WTC11 (cell line): ENCODE measurements around the gene PTPN11.

Experiments used
- CREB1 ChIP-seq: sonication (generic); formaldehyde crosslinking; IDR thresholded peaks from 2 replicates; pipeline ENCODE4 v1.8.0; 2023; ENCODE audit warnings: mild to moderate bottlenecking, missing genetic modification reagents
- CTCF ChIP-seq: fragments of 200-600 bp; IDR thresholded peaks from 2 replicates; pipeline ENCODE4 v1.8.0; 2022; ENCODE audit warnings: antibody characterized with exemption
- IRF2 ChIP-seq: sonication (generic); formaldehyde crosslinking; IDR thresholded peaks from 2 replicates; pipeline ENCODE4 v1.8.0; 2022; ENCODE audit warnings: low read depth, missing genetic modification reagents, borderline replicate concordance
- MXD4 ChIP-seq: fragments of 250-450 bp; sonication (Bioruptor Pico); IDR thresholded peaks from 2 replicates; pipeline ENCODE4 v1.8.0; 2021; ENCODE audit warnings: mild to moderate bottlenecking, moderate library complexity, borderline replicate concordance
- NR1H2 ChIP-seq: sonication (generic); formaldehyde crosslinking; IDR thresholded peaks from 2 replicates; pipeline ENCODE4 v1.9.0; 2021; ENCODE audit warnings: mild to moderate bottlenecking, moderate library complexity, missing genetic modification reagents
- NR2C2 ChIP-seq: sonication (generic); formaldehyde crosslinking; IDR thresholded peaks from 2 replicates; pipeline ENCODE4 v1.8.0; 2022; ENCODE audit warnings: mild to moderate bottlenecking, missing genetic modification reagents
- SP1 ChIP-seq: sonication (generic); formaldehyde crosslinking; conservative IDR thresholded peaks from 2 replicates; pipeline ENCODE4 v1.8.1; 2022; ENCODE audit warnings: missing genetic modification reagents
- TEAD1 ChIP-seq: sonication (generic); formaldehyde crosslinking; IDR thresholded peaks from 2 replicates; pipeline ENCODE4 v1.8.0; 2022; ENCODE audit warnings: mild to moderate bottlenecking, missing genetic modification reagents
- ZBTB43 ChIP-seq: sonication (generic); formaldehyde crosslinking; IDR thresholded peaks from 2 replicates; pipeline ENCODE4 v1.8.1; 2023; ENCODE audit warnings: mild to moderate bottlenecking, missing genetic modification reagents
- TF ChIP-seq, protein P1 (sequence below): sonication (generic); formaldehyde crosslinking; conservative IDR thresholded peaks from 2 replicates; pipeline ENCODE4 v1.8.1; 2023; ENCODE audit warnings: mild to moderate bottlenecking, low read depth, missing genetic modification reagents, moderate library complexity
- TF ChIP-seq, protein P2 (sequence below): sonication (generic); formaldehyde crosslinking; IDR thresholded peaks from 2 replicates; pipeline ENCODE4 v1.8.1; 2023; ENCODE audit warnings: mild to moderate bottlenecking, missing genetic modification reagents, moderate library complexity
- TF ChIP-seq, protein P3 (sequence below): sonication (generic); formaldehyde crosslinking; IDR thresholded peaks from 2 replicates; pipeline ENCODE4 v1.8.1; 2023; ENCODE audit warnings: mild to moderate bottlenecking, missing genetic modification reagents

DNA sequence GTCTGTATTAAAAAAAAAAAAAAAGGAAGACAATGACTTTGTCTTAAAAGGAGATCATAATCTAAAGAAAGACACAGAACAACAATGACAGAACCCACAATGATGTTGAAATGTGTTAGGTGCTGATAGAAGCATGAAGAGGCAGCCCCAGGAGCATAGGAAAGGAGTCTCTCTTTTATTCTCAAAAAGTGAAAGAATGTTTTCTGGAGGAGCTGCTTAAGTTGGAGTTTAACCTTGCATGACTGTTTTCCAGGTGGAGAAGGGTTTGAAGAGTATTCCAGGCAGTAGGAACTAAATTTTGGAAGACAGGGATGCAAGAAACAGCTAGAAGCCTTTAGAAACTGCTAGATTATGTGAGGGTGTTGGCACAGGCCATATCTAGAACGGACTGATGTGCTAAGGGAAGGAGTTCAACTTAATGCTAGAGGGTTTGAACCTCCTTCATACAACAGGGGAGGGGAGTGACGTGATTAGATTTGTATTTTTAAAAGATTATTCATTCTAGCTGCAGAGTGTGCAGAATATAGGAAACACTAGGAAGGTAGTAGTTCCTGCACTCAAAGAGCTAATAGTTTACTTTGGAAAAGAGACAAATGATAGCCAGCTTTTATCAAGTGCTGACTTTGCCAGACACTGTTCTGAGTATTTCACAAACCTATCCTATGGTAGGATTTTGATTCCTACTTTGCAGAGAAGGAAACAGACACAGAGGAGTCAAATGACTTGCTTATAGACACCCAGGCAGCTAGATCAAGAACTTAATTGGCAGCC, 4.7 kb upstream of the PTPN11 start:
- TF ChIP-seq CTCF (no peak), SP1 (CRISPR knock-in tag) (no peak), CREB1 (CRISPR knock-in tag) (no peak), NR1H2 (CRISPR knock-in tag) (no peak), MXD4 (CRISPR knock-in tag) (no peak), NR2C2 (no peak), IRF2 (CRISPR knock-in tag) (no peak), ZBTB43 (CRISPR knock-in tag) (no peak), TEAD1 (CRISPR knock-in tag) (no peak)
- TF ChIP-seq, protein P1, sequence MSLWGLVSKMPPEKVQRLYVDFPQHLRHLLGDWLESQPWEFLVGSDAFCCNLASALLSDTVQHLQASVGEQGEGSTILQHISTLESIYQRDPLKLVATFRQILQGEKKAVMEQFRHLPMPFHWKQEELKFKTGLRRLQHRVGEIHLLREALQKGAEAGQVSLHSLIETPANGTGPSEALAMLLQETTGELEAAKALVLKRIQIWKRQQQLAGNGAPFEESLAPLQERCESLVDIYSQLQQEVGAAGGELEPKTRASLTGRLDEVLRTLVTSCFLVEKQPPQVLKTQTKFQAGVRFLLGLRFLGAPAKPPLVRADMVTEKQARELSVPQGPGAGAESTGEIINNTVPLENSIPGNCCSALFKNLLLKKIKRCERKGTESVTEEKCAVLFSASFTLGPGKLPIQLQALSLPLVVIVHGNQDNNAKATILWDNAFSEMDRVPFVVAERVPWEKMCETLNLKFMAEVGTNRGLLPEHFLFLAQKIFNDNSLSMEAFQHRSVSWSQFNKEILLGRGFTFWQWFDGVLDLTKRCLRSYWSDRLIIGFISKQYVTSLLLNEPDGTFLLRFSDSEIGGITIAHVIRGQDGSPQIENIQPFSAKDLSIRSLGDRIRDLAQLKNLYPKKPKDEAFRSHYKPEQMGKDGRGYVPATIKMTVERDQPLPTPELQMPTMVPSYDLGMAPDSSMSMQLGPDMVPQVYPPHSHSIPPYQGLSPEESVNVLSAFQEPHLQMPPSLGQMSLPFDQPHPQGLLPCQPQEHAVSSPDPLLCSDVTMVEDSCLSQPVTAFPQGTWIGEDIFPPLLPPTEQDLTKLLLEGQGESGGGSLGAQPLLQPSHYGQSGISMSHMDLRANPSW: no peak
- TF ChIP-seq, protein P2, sequence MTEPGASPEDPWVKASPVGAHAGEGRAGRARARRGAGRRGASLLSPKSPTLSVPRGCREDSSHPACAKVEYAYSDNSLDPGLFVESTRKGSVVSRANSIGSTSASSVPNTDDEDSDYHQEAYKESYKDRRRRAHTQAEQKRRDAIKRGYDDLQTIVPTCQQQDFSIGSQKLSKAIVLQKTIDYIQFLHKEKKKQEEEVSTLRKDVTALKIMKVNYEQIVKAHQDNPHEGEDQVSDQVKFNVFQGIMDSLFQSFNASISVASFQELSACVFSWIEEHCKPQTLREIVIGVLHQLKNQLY (CRISPR knock-in tag): no peak
- TF ChIP-seq, protein P3, sequence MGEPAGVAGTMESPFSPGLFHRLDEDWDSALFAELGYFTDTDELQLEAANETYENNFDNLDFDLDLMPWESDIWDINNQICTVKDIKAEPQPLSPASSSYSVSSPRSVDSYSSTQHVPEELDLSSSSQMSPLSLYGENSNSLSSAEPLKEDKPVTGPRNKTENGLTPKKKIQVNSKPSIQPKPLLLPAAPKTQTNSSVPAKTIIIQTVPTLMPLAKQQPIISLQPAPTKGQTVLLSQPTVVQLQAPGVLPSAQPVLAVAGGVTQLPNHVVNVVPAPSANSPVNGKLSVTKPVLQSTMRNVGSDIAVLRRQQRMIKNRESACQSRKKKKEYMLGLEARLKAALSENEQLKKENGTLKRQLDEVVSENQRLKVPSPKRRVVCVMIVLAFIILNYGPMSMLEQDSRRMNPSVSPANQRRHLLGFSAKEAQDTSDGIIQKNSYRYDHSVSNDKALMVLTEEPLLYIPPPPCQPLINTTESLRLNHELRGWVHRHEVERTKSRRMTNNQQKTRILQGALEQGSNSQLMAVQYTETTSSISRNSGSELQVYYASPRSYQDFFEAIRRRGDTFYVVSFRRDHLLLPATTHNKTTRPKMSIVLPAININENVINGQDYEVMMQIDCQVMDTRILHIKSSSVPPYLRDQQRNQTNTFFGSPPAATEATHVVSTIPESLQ (CRISPR knock-in tag): no peak
